Measurements from ENCODE around the gene AHCYL2.

DNA sequence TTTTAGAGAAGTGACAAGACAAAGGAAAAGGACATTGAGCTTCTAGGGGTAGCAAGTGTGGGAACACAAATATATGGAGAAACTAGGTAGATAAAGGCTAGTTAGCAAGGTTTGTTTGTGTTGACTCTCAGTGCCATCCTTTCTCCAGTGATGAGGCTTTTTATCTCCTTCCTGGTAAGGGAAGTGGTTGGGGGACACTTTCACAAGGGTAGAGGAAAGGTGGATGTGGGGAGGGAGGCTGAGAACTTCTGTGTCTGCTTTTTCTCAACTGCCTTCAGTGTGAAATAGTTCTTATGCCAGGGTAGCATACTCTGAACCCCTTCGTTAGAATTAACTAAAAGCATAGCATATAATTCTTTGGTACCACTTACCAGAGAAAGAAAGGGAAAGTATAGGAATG is 116.4 kb downstream of the AHCYL2 start:
- TF ChIP-seq, protein P1, sequence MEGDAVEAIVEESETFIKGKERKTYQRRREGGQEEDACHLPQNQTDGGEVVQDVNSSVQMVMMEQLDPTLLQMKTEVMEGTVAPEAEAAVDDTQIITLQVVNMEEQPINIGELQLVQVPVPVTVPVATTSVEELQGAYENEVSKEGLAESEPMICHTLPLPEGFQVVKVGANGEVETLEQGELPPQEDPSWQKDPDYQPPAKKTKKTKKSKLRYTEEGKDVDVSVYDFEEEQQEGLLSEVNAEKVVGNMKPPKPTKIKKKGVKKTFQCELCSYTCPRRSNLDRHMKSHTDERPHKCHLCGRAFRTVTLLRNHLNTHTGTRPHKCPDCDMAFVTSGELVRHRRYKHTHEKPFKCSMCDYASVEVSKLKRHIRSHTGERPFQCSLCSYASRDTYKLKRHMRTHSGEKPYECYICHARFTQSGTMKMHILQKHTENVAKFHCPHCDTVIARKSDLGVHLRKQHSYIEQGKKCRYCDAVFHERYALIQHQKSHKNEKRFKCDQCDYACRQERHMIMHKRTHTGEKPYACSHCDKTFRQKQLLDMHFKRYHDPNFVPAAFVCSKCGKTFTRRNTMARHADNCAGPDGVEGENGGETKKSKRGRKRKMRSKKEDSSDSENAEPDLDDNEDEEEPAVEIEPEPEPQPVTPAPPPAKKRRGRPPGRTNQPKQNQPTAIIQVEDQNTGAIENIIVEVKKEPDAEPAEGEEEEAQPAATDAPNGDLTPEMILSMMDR (IDR thresholded peaks at IDR 0.05) = no peak
- TF ChIP-seq CREB1 (CRISPR knock-in tag; IDR thresholded peaks at IDR 0.05) (no peak), ZNF423 (CRISPR knock-in tag; IDR thresholded peaks at IDR 0.05) (no peak), ELF4 (CRISPR knock-in tag; IDR thresholded peaks at IDR 0.05; ENCODE audit: low read depth) (no peak), NFYB (CRISPR knock-in tag; conservative IDR thresholded peaks at IDR 0.05; ENCODE audit: low read depth) (no peak), SMAD4 (CRISPR knock-in tag; IDR thresholded peaks at IDR 0.05) (no peak), ATF1 (CRISPR knock-in tag; IDR thresholded peaks at IDR 0.05) (no peak), FOXJ3 (CRISPR knock-in tag; IDR thresholded peaks at IDR 0.05; ENCODE audit: borderline replicate concordance) (no peak), ETV6 (CRISPR knock-in tag; IDR thresholded peaks at IDR 0.05) (no peak)
- TF ChIP-seq, protein P2, sequence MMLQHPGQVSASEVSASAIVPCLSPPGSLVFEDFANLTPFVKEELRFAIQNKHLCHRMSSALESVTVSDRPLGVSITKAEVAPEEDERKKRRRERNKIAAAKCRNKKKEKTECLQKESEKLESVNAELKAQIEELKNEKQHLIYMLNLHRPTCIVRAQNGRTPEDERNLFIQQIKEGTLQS (CRISPR knock-in tag; conservative IDR thresholded peaks at IDR 0.05) = no peak
- TF ChIP-seq, protein P3, sequence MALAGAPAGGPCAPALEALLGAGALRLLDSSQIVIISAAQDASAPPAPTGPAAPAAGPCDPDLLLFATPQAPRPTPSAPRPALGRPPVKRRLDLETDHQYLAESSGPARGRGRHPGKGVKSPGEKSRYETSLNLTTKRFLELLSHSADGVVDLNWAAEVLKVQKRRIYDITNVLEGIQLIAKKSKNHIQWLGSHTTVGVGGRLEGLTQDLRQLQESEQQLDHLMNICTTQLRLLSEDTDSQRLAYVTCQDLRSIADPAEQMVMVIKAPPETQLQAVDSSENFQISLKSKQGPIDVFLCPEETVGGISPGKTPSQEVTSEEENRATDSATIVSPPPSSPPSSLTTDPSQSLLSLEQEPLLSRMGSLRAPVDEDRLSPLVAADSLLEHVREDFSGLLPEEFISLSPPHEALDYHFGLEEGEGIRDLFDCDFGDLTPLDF (CRISPR knock-in tag; IDR thresholded peaks at IDR 0.05) = no peak
- TF ChIP-seq, protein P4, sequence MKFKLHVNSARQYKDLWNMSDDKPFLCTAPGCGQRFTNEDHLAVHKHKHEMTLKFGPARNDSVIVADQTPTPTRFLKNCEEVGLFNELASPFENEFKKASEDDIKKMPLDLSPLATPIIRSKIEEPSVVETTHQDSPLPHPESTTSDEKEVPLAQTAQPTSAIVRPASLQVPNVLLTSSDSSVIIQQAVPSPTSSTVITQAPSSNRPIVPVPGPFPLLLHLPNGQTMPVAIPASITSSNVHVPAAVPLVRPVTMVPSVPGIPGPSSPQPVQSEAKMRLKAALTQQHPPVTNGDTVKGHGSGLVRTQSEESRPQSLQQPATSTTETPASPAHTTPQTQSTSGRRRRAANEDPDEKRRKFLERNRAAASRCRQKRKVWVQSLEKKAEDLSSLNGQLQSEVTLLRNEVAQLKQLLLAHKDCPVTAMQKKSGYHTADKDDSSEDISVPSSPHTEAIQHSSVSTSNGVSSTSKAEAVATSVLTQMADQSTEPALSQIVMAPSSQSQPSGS (CRISPR knock-in tag; IDR thresholded peaks at IDR 0.05; ENCODE audit: borderline replicate concordance, low read depth) = no peak
- TF ChIP-seq, protein P5, sequence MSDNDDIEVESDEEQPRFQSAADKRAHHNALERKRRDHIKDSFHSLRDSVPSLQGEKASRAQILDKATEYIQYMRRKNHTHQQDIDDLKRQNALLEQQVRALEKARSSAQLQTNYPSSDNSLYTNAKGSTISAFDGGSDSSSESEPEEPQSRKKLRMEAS (CRISPR knock-in tag; IDR thresholded peaks at IDR 0.05) = no peak
